GM15510 (cell line): ENCODE results near the gene SERPINA7.

Source experiments
- POLR2A ChIP-seq: IDR thresholded peaks from 3 replicates; pipeline ENCODE4 v1.6.1; 2011; ENCODE audit warnings: borderline replicate concordance; ENCODE audit not compliant: insufficient read length; ENCODE audit errors: extremely low read depth

The SERPINA7 gene

GRCh38 chrX:106038625-106039024 lies at the start of gene SERPINA7:
Gene SERPINA7 (minus strand): TSS chrX:106038727. CDS start chrX:106037058, 1,669 bp downstream.
- TF ChIP-seq POLR2A: no peak

- no peak for TF ChIP-seq POLR2A
Observed at GRCh38 chrX:106069048-106069447, 30.5 kb upstream of the SERPINA7 start.

GRCh38 chrX:106050054-106050453 lies 11.5 kb upstream of the SERPINA7 start:
- no peak for TF ChIP-seq POLR2A

GRCh38 chrX:106042296-106042695 lies 3.8 kb upstream of the SERPINA7 start:
- TF ChIP-seq POLR2A: no peak

GRCh38 chrX:106040861-106041260 lies 2.3 kb upstream of the SERPINA7 start:
- TF ChIP-seq POLR2A: no peak

- TF ChIP-seq POLR2A: no peak
Observed at GRCh38 chrX:106039920-106040319, 1.4 kb upstream of the SERPINA7 start.

- no peak for TF ChIP-seq POLR2A
Observed at GRCh38 chrX:106037835-106038473, 573 bp downstream of the SERPINA7 start.

GRCh38 chrX:106036716-106037115 lies 1.8 kb downstream of the SERPINA7 start:
- TF ChIP-seq POLR2A: no peak

- no peak for TF ChIP-seq POLR2A
Observed at GRCh38 chrX:106035064-106035463, 3.5 kb downstream of the SERPINA7 start.

GRCh38 chrX:106023947-106024346 lies 14.6 kb downstream of the SERPINA7 start:
- no peak for TF ChIP-seq POLR2A

GRCh38 chrX:106022238-106022637 lies 16.3 kb downstream of the SERPINA7 start:
- TF ChIP-seq POLR2A: no peak

GRCh38 chrX:106014119-106014775 lies 24.3 kb downstream of the SERPINA7 start:
- TF ChIP-seq POLR2A: no peak

- no peak for TF ChIP-seq POLR2A
Observed at GRCh38 chrX:106009145-106009544, 29.4 kb downstream of the SERPINA7 start.

GRCh38 chrX:106007815-106008214 lies 30.7 kb downstream of the SERPINA7 start:
- no peak for TF ChIP-seq POLR2A

GRCh38 chrX:106005684-106006083 lies 32.8 kb downstream of the SERPINA7 start:
- no peak for TF ChIP-seq POLR2A

GRCh38 chrX:106000203-106000602 lies 38.3 kb downstream of the SERPINA7 start:
- no peak for TF ChIP-seq POLR2A
